Upper lobe of right lung (tissue), 1 donor: ENCODE data around the gene GABRA1. TPM values are rescaled to one million over a fixed set of nuclear protein-coding genes. Genes with fewer than 3 reads are reported as not detected.

Experiments used
- ATAC-seq: fragments of 200-7000 bp; cut with Tn5 transposase; one replicate; pipeline ENCODE4 v1.9.1; 2020; ENCODE audit warnings: mild to moderate bottlenecking, moderate library complexity
- DNase-seq: peaks from one replicate; pipeline ENCODE4 v3.0.0-alpha.2; 2020
- H3K27ac ChIP-seq: fragments of 200-600 bp; one replicate; pipeline ENCODE4 v1.8.0; 2022
- H3K27me3 ChIP-seq: fragments of 200-600 bp; one replicate; pipeline ENCODE4 v1.8.0; 2022; ENCODE audit warnings: mild to moderate bottlenecking
- H3K36me3 ChIP-seq: fragments of 200-600 bp; one replicate; pipeline ENCODE4 v1.8.0; 2022
- H3K4me1 ChIP-seq: fragments of 200-600 bp; one replicate; pipeline ENCODE4 v1.8.0; 2022
- H3K4me3 ChIP-seq: fragments of 200-600 bp; one replicate; pipeline ENCODE4 v1.8.0; 2022; ENCODE audit warnings: mild to moderate bottlenecking
- H3K9me3 ChIP-seq: fragments of 200-600 bp; one replicate; pipeline ENCODE4 v1.8.0; 2022
- CTCF ChIP-seq: fragments of 200-600 bp; IDR thresholded peaks from one replicate; pipeline ENCODE4 v1.8.0; 2022; ENCODE audit warnings: antibody characterized with exemption
- intact Hi-C: fragments of 100-400 bp; cut with DNase I; formaldehyde crosslinking; loops from one replicate; pipeline ENCODE4 v1.11.0; 2022
- total RNA-seq: library from RNA; stranded (reverse); fragmentation: NEBNext Ultra II Directional; extraction: Animal tissue kit (Norgen Biotek cat#: 25700); gene quantifications from one replicate; pipeline ENCODE4 v1.2.1, GENCODE V29; 2021
- donor health status: DM: no; HTN: yes; CAD: no; lungs with severe emphysema.

GABRA1 gene
- total RNA-seq, 1 donor from 2014 or later = not detected

- Histone ChIP-seq H3K4me1 (no peaks in the 10 kb centered on the region), H3K4me3 (no peak overlapping the region), H3K27ac (no peak overlapping the region), H3K9me3 (no peaks in the 10 kb centered on the region), H3K27me3 (no peaks in the 10 kb centered on the region), H3K36me3 (no peaks in the 10 kb centered on the region)
- intact Hi-C loops = no loop called here
- no peak for DNase-seq
- no peak for ATAC-seq
- no peak for TF ChIP-seq CTCF
These were observed 78.0 kb downstream of the GABRA1 start for GRCh38 chr5:161925960-161926359.

GRCh38 chr5:161934486-161934885, 86.6 kb downstream of the GABRA1 start:
- DNase-seq = no peak

GRCh38 chr5:161944974-161945373, 97.1 kb downstream of the GABRA1 start:
- H3K27me3 ChIP-seq = no peaks in the 10 kb centered on the region
- no peaks in the 10 kb centered on the region for H3K9me3 ChIP-seq
- no peak for ATAC-seq

More at GRCh38 chr5:161934486-161934885, 86.6 kb downstream of the GABRA1 start:
- no peak for ATAC-seq
- TF ChIP-seq CTCF = no peak
- Histone ChIP-seq H3K4me3 (no peak overlapping the region), H3K27me3 (no peaks in the 10 kb centered on the region), H3K36me3 (no peaks in the 10 kb centered on the region), H3K9me3 (no peaks in the 10 kb centered on the region), H3K4me1 (no peaks in the 10 kb centered on the region), H3K27ac (no peak overlapping the region)
- intact Hi-C loops = no loop called here

GRCh38 chr5:161946911-161947310, 99.0 kb downstream of the GABRA1 start:
- no peak for ATAC-seq
- intact Hi-C loops = no loop called here
- DNase-seq = no peak
- H3K4me1 ChIP-seq = no peaks in the 10 kb centered on the region
- H3K27ac ChIP-seq = no peak overlapping the region
- no peak for TF ChIP-seq CTCF
- no peaks in the 10 kb centered on the region for H3K9me3 ChIP-seq
- H3K4me3 ChIP-seq = no peak overlapping the region
- H3K36me3 ChIP-seq = no peaks in the 10 kb centered on the region
- H3K27me3 ChIP-seq = no peaks in the 10 kb centered on the region

More at GRCh38 chr5:161944974-161945373, 97.1 kb downstream of the GABRA1 start:
- H3K36me3 ChIP-seq = no peaks in the 10 kb centered on the region
- no peak for TF ChIP-seq CTCF
- DNase-seq = no peak
- H3K4me1 ChIP-seq = no peaks in the 10 kb centered on the region
- H3K27ac ChIP-seq = no peak overlapping the region
- intact Hi-C loops = no loop called here
- H3K4me3 ChIP-seq = no peak overlapping the region

Other genes with a start within 250 kb of the GABRA1 start
- not detected for gene GABRA6, start 162.4 kb upstream of the GABRA1 start, total RNA-seq
- not detected for gene GABRG2, start 219.7 kb downstream of the GABRA1 start, total RNA-seq